Upper lobe of right lung (tissue), 1 donor: ENCODE results near the gene LRRN1. TPM values are rescaled to one million over a fixed set of nuclear protein-coding genes. Genes with fewer than 3 reads are reported as not detected.

ENCODE experiments used
- ATAC-seq: fragments of 200-7000 bp; cut with Tn5 transposase; one replicate; pipeline ENCODE4 v1.9.1; 2020; ENCODE audit warnings: mild to moderate bottlenecking, moderate library complexity
- DNase-seq: peaks from one replicate; pipeline ENCODE4 v3.0.0-alpha.2; 2020
- H3K27ac ChIP-seq: fragments of 200-600 bp; one replicate; pipeline ENCODE4 v1.8.0; 2022
- H3K27me3 ChIP-seq: fragments of 200-600 bp; one replicate; pipeline ENCODE4 v1.8.0; 2022; ENCODE audit warnings: mild to moderate bottlenecking
- H3K36me3 ChIP-seq: fragments of 200-600 bp; one replicate; pipeline ENCODE4 v1.8.0; 2022
- H3K4me1 ChIP-seq: fragments of 200-600 bp; one replicate; pipeline ENCODE4 v1.8.0; 2022
- H3K4me3 ChIP-seq: fragments of 200-600 bp; one replicate; pipeline ENCODE4 v1.8.0; 2022; ENCODE audit warnings: mild to moderate bottlenecking
- H3K9me3 ChIP-seq: fragments of 200-600 bp; one replicate; pipeline ENCODE4 v1.8.0; 2022
- intact Hi-C: fragments of 100-400 bp; cut with DNase I; formaldehyde crosslinking; loops from one replicate; pipeline ENCODE4 v1.11.0; 2022
- total RNA-seq: library from RNA; stranded (reverse); fragmentation: NEBNext Ultra II Directional; extraction: Animal tissue kit (Norgen Biotek cat#: 25700); gene quantifications from one replicate; pipeline ENCODE4 v1.2.1, GENCODE V29; 2021
- TF ChIP-seq, protein P1 (sequence below): fragments of 200-600 bp; IDR thresholded peaks from one replicate; pipeline ENCODE4 v1.8.0; 2022; ENCODE audit warnings: antibody characterized with exemption
- donor health status: DM: no; HTN: yes; CAD: no; lungs with severe emphysema.

LRRN1 gene
- total RNA-seq, 1 donor from 2014 or later: 5.2 TPM

DNA sequence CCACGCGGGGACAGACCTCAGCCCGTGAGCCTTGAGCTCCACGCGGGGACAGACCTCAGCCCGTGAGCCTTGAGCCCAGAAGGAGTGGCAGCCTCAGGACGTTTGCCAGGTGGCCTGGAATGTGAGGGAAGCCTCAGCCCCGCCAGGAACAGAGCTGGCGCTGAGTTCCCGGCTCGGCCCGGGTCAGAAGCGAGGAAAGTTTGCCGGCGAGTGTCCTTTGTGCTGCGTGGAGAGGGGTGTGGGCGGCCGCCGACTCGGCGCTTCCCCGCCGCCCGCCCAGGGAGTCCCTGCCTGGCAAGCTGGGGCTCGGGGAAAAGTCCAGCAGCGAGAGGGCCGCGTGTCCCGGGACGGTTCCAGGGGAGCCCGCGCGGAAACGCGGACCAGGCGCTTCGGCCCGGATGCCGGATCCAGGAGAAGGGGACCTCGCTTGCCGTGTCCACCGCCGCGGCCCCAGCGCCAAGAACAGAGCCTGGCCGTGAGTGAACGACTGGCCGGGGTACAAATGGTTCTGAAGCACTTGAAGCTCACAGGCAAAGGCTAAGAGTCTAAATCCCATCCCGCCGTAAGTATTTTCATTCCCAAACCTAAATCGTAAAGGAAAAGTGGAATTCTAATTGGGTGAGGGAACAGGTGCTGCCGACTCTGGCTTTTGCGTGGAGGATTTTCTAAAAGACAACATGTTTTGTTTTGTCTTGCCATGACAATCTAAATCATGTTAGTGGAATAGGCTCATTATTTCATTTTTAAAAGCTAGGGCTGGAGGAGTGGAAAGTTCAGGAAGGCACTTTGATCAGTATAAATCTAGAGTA is 1.7 kb downstream of the LRRN1 start:
- Histone ChIP-seq H3K27ac (no peak overlapping the region), H3K4me1 (peaks cover 7% of the 10 kb centered on the region), H3K9me3 (no peaks in the 10 kb centered on the region), H3K27me3 (no peaks in the 10 kb centered on the region), H3K36me3 (no peaks in the 10 kb centered on the region), H3K4me3 (peak overlapping the region; percentile 56)
- intact Hi-C loops: no loop called here
- ATAC-seq: peak; percentile 63
- TF ChIP-seq, protein P1, sequence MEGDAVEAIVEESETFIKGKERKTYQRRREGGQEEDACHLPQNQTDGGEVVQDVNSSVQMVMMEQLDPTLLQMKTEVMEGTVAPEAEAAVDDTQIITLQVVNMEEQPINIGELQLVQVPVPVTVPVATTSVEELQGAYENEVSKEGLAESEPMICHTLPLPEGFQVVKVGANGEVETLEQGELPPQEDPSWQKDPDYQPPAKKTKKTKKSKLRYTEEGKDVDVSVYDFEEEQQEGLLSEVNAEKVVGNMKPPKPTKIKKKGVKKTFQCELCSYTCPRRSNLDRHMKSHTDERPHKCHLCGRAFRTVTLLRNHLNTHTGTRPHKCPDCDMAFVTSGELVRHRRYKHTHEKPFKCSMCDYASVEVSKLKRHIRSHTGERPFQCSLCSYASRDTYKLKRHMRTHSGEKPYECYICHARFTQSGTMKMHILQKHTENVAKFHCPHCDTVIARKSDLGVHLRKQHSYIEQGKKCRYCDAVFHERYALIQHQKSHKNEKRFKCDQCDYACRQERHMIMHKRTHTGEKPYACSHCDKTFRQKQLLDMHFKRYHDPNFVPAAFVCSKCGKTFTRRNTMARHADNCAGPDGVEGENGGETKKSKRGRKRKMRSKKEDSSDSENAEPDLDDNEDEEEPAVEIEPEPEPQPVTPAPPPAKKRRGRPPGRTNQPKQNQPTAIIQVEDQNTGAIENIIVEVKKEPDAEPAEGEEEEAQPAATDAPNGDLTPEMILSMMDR: no peak
- peak; percentile 72 for DNase-seq

DNA sequence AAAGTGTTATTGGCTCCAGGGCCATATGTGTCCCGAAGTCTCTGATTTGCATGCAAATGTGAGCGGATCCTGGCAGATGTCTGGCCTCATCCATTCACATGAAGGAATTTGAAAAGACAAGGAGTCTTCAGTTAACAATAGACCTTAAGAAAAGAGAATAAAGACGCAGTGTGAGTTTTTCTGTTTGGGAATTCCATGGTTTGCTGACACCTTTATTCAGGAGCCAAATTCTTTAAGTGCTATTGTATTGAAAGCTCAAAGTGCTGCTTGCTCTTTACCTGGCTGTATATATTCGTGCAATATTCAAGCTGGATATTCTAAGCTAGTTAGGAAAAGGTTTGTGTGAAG is 2.2 kb downstream of the LRRN1 start:
- Histone ChIP-seq H3K27me3 (no peaks in the 10 kb centered on the region), H3K4me3 (no peak overlapping the region), H3K27ac (no peak overlapping the region), H3K9me3 (no peaks in the 10 kb centered on the region), H3K4me1 (peaks cover 7% of the 10 kb centered on the region), H3K36me3 (no peaks in the 10 kb centered on the region)
- intact Hi-C loops: no loop called here
- TF ChIP-seq, protein P1: no peak
- DNase-seq (no peak), ATAC-seq (no peak)

DNA sequence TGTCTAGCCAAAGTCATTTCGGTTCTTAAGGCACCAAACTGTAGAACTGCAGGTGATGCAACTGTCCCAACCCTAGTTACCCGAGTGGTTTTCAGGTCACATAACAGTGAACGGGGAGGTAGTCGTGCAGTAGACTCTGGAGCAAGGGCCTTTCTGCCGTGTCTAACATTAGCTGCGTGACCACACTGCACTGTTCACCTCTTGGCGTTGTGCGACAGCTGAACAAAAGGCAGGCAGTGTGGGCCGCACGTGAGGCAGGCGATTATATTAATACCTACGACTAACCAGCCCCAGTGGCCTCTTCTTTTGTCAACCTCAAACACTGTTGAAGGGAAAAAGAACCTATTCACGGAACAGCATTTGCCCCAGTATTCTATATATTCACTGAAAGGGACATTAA is 2.8 kb downstream of the LRRN1 start:
- Histone ChIP-seq H3K4me1 (peaks cover 7% of the 10 kb centered on the region), H3K36me3 (no peaks in the 10 kb centered on the region), H3K9me3 (no peaks in the 10 kb centered on the region), H3K27me3 (no peaks in the 10 kb centered on the region), H3K4me3 (no peak overlapping the region), H3K27ac (no peak overlapping the region)
- no peak for ATAC-seq
- no peak for DNase-seq
- intact Hi-C loops: no loop called here
- TF ChIP-seq, protein P1: no peak

DNA sequence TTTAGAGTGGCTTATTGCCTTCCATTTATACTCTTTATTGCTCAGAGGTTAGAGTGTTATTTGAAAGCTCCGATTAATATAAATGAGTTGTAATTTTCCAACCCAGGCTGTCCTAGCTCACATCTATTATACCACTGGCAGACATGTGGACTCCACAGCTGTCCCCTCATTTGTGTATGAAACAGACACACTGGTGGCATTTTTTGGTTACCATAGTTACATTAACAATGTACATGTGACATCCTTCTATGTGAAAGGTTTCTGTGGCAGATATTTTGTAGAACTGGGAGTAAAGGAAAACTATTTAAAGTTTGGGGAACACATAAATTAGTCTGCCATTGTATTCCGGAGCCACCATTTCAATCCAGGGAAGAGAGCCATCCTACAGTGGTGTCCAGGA is 5.3 kb downstream of the LRRN1 start:
- no peak overlapping the region for H3K27ac ChIP-seq
- TF ChIP-seq, protein P1: no peak
- H3K4me1 ChIP-seq: peaks cover 7% of the 10 kb centered on the region
- intact Hi-C loops: no loop called here
- ATAC-seq (no peak), DNase-seq (no peak)
- H3K36me3 ChIP-seq: no peaks in the 10 kb centered on the region
- H3K27me3 ChIP-seq: no peaks in the 10 kb centered on the region
- no peak overlapping the region for H3K4me3 ChIP-seq
- no peaks in the 10 kb centered on the region for H3K9me3 ChIP-seq

DNA sequence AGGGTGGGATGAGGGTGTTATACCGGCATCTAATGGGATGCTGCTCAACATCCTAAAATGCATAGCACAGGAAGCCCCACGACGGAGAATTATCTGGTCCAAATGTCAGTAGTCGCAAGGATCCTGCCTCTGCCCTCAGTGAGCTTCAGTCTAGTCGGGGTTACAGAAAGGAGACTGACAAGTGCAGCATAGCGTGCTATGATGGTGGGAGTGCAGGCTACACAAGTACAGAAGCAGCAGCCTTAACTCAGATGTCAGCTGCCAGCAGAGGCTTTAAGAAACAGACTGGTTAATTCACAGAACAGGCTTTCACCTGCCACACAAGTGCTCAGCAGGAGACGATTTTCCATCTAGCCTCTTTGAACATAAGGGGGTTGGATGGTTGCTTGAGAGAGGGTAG is 6.9 kb downstream of the LRRN1 start:
- no peak for ATAC-seq
- Histone ChIP-seq H3K27me3 (no peaks in the 10 kb centered on the region), H3K27ac (no peak overlapping the region), H3K4me3 (no peak overlapping the region), H3K36me3 (no peaks in the 10 kb centered on the region), H3K9me3 (no peaks in the 10 kb centered on the region), H3K4me1 (peaks cover 2% of the 10 kb centered on the region)
- intact Hi-C loops: no loop called here
- TF ChIP-seq, protein P1: no peak
- DNase-seq: no peak

DNA sequence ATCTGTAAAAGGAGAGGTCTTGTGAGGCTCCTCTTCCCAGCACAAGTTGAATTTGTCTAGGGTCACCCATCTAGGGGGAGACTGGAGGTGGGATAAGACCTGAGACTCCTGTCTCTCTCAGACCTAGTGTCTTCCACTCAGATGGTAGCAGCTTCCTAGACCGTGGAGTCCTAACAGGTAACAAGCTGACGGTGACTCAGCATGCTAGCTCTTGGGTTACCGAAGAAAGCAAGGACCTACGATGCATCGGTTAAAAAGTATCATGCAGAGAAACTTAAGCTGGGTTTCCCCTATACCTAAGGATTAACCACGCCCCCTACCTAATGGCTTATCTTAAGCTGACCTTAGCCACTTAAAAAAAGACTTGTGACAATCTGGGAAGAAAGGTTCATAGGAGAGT is 7.6 kb downstream of the LRRN1 start:
- ATAC-seq: no peak
- Histone ChIP-seq H3K36me3 (no peaks in the 10 kb centered on the region), H3K4me1 (no peaks in the 10 kb centered on the region), H3K9me3 (no peaks in the 10 kb centered on the region), H3K27me3 (no peaks in the 10 kb centered on the region), H3K4me3 (no peak overlapping the region), H3K27ac (no peak overlapping the region)
- no peak for DNase-seq
- TF ChIP-seq, protein P1: no peak
- intact Hi-C loops: no loop called here
